Measurements from ENCODE around the gene LMTK2.
A peak's percentile ranks its signal among the peaks of the same experiment; 100 is the strongest.

Gene LMTK2

DNA sequence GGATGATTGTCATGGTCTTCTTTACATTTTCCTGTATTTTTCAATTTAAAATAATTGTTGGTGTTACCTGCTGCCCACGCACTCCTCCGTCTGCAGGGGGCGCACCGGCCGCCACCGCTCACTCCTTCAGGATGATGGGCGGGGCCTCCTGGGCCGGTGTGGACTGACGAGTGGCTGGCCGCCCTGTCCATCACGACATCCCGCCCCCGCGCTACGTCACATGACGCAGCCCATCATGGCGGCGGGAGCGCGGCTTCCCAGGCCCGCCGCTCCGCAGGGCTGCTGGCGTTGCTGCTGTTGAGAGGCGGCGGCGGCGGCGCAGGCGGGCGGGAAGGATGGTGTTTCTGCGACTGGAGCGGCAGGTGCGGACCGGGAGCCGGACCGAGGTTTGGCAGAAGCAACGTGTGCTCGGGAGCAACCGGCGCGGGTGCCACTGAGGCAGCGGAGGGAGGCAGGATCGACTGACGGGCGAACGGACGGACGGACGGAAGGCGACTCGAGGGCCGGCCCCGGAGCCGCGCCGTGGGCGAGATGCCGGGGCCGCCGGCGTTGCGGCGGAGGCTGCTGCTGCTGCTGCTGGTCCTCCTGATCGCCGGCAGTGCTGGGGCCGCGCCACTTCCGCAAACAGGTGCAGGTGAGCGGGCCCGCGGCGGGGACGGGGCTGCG lies at the start of gene LMTK2:
Gene LMTK2 (plus strand): TSS at position 216 of the 666 bp plus-strand sequence. CDS start 316 bp downstream, at position 532.
- Histone ChIP-seq H3K4me1 (peaks cover 0 to 28% (median 14%) of the 10 kb centered on the region in 4 donors), H3K4me3 (peak within 1 kb of the TSS; percentile 92 to 93), H3K27ac (peak within 1 kb of the TSS; percentile 83 to 85), H3K36me3 (no peaks in the 10 kb centered on the region), H3K27me3 (peaks cover 0 to 4% of the 10 kb centered on the region in 2 donors), H3K9me3 (peaks cover 0 to 5% (median 0%) of the 10 kb centered on the region in 3 donors)
- intact Hi-C loops (cut with DNase I; ENCODE audit: low total_unique reads) = loop anchor here (2.0 kb wide), 1 partner anchor 62 kb away; no protein-coding TSS in a partner anchor
- DNase-seq = peak; percentile 96 to 97
- TF ChIP-seq, protein P1, sequence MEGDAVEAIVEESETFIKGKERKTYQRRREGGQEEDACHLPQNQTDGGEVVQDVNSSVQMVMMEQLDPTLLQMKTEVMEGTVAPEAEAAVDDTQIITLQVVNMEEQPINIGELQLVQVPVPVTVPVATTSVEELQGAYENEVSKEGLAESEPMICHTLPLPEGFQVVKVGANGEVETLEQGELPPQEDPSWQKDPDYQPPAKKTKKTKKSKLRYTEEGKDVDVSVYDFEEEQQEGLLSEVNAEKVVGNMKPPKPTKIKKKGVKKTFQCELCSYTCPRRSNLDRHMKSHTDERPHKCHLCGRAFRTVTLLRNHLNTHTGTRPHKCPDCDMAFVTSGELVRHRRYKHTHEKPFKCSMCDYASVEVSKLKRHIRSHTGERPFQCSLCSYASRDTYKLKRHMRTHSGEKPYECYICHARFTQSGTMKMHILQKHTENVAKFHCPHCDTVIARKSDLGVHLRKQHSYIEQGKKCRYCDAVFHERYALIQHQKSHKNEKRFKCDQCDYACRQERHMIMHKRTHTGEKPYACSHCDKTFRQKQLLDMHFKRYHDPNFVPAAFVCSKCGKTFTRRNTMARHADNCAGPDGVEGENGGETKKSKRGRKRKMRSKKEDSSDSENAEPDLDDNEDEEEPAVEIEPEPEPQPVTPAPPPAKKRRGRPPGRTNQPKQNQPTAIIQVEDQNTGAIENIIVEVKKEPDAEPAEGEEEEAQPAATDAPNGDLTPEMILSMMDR (IDR thresholded peaks at IDR 0.05) = peak; percentile 92 to 93

DNA sequence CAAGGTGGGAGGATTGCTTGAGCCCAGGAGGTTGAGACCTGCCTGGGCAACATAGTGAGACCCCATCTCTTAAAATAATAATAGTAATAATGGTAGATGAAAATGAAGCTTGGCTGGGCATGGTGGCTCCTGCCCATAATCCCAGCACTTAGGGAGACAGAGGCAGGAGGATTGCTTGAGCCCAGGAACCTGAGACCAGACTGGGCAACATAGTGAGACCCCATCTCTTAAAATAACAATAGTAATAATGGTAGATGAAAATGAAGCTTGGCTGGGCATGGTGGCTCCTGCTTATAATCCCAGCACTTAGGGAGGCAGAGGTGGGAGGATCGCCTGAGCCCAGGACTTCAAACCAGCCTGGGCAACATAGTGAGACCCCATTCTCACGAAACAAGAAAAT lies 49.5 kb upstream of the LMTK2 start:
- H3K9me3 ChIP-seq = no peaks in the 10 kb centered on the region
- no peaks in the 10 kb centered on the region for H3K36me3 ChIP-seq
- TF ChIP-seq, protein P1 (IDR thresholded peaks at IDR 0.05) = no peak
- no peak overlapping the region for H3K27ac ChIP-seq
- no peak overlapping the region for H3K4me3 ChIP-seq
- no peak for DNase-seq
- H3K27me3 ChIP-seq = peaks cover 0 to 8% of the 10 kb centered on the region in 2 donors
- intact Hi-C loops (cut with DNase I; ENCODE audit: low total_unique reads) = no loop called here
- H3K4me1 ChIP-seq = no peaks in the 10 kb centered on the region

DNA sequence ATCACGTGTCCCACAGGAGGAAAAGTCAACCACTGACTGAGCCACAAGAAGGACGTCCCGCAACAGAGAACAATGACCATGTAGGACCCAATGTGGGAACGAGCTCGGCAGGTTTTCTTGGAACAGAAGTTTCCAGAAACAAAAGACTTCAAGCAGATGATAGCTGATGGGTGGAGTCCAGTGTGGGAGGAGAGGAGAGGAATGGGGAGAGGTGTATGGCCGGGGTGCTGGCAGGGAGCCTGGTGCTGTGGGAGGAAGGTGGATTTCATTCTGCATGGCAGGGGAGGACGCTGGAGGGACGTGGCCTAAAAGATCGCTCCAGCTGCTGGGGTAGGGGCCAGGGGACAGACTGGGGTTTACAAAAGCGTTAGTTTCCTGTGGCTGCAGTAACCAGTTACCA lies 48.5 kb upstream of the LMTK2 start:
- Histone ChIP-seq H3K4me3 (no peak overlapping the region), H3K27ac (no peak overlapping the region), H3K36me3 (no peaks in the 10 kb centered on the region), H3K27me3 (peaks cover 0 to 8% of the 10 kb centered on the region in 2 donors), H3K4me1 (no peaks in the 10 kb centered on the region), H3K9me3 (peaks cover under 1 to 7% (median 5%) of the 10 kb centered on the region in 3 donors)
- TF ChIP-seq, protein P1 (IDR thresholded peaks at IDR 0.05) = no peak
- intact Hi-C loops (cut with DNase I; ENCODE audit: low total_unique reads) = no loop called here
- DNase-seq = no peak

DNA sequence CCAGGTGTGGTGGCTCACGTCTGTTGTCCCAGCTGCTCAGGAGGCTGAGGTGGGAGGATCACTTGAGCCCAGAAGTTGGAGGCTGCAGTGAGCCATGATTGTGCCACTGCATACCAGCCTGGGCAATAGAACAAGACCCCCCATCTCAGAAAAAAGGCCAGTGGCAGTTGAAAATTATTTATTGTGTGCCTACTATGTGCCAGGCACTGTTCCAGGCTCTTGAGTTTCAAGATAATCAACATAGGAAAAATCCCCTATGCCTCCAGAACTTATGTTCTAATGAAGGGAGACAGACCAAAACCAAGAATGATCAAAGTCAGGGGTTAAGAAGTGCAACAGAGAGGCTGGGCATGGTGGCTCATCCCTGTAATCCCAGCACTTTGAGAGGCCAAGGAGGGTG lies 42.4 kb upstream of the LMTK2 start:
- Histone ChIP-seq H3K36me3 (no peaks in the 10 kb centered on the region), H3K4me3 (no peak overlapping the region), H3K27me3 (peaks cover 0 to 3% of the 10 kb centered on the region in 2 donors), H3K9me3 (peaks cover 2 to 11% (median 7%) of the 10 kb centered on the region in 3 donors), H3K4me1 (no peaks in the 10 kb centered on the region), H3K27ac (no peak overlapping the region)
- TF ChIP-seq, protein P1 (IDR thresholded peaks at IDR 0.05) = no peak
- no peak for DNase-seq
- intact Hi-C loops (cut with DNase I; ENCODE audit: low total_unique reads) = no loop called here

DNA sequence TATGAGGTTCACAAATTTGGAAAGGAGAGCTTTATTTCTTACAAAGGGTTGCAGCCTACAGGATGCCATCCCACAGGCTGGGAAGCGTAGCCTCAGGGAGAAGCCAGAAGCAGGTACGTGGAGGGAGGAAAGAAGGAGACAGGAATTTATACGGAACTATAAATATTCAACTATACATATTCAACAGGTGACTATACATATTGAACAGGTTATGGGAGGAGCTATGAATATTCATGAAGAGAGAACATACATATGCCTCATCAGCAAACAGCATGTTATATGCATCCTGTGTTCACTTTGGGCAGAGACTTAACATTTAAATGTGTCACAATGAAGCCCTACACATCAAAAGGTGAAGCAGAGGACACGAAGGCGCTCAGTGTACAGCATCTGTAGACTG lies 40.5 kb upstream of the LMTK2 start:
- TF ChIP-seq, protein P1 (IDR thresholded peaks at IDR 0.05) = no peak
- DNase-seq = no peak
- Histone ChIP-seq H3K27me3 (peaks cover 0 to 3% of the 10 kb centered on the region in 2 donors), H3K36me3 (no peaks in the 10 kb centered on the region), H3K4me1 (no peaks in the 10 kb centered on the region), H3K9me3 (peaks cover 2 to 11% (median 7%) of the 10 kb centered on the region in 3 donors), H3K4me3 (no peak overlapping the region), H3K27ac (no peak overlapping the region)
- intact Hi-C loops (cut with DNase I; ENCODE audit: low total_unique reads) = no loop called here
